Measurements from ENCODE around the gene TGFB1I1. TPM values are rescaled to one million over a fixed set of nuclear protein-coding genes. Genes with fewer than 3 reads are reported as not detected.
A peak's percentile ranks its signal among the peaks of the same experiment; 100 is the strongest.
"Not testable (repeated sequence)": the region's sequence is repeated elsewhere in the genome, so short reads cannot be mapped to it uniquely, and the experiment has no call there.

The TGFB1I1 gene
- total RNA-seq, 4 donors from 2014 or later = 16.1 to 33.7 (median 18.9) TPM

- ATAC-seq (ENCODE audit: low FRiP score) (no peak), DNase-seq (ENCODE audit: low spot score) (no peak)
- no peak for TF ChIP-seq CTCF (IDR thresholded peaks at IDR 0.05)
Observed at GRCh38 chr16:31501226-31501965, 29.4 kb downstream of the TGFB1I1 start.

DNA sequence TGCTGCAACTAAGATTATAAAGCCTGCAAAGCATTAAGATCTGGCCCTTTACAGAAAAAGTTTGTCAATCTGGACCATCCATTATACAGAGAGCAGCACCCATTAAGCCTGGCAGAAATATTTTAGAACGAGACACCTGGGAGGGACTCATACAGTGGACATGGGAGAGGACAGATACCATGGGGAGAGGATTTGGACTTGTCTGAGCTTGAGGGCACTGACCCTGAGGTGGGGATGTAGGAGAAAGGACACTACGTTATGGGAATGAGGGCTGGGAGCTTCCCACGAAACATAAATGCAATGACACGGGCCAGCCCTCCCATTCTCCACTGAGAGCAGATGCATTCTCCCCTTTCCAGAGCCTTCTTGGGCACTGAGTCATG lies 30.0 kb downstream of the TGFB1I1 start:
- no peak for DNase-seq (ENCODE audit: low spot score)
- TF ChIP-seq CTCF (IDR thresholded peaks at IDR 0.05) = no peak
- no peak for ATAC-seq (ENCODE audit: low FRiP score)

DNA sequence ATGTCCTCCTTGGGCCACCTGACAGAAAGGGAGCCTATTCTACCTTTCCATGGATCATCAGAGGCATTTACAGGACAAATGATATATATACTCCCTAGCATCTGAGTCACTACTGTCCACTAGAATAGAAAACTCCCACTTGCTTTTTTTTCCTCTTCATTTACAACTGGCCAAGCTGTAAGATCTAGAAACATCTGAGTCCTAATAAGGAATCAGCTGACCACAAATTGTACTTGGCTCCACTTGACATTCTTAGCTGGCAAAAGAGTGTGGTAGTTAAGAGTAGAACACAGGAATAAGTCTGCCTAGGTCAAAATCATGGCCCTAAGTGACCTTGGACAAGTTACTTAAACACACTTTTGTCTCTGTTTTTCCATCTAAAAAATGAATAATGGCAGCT lies 31.0 kb downstream of the TGFB1I1 start:
- ATAC-seq (ENCODE audit: low FRiP score) = no peak
- DNase-seq (ENCODE audit: low spot score) = no peak
- TF ChIP-seq CTCF (IDR thresholded peaks at IDR 0.05) = no peak

- DNase-seq (ENCODE audit: low spot score); ATAC-seq (ENCODE audit: low FRiP score): not testable (repeated sequence)
Observed at GRCh38 chr16:31503555-31503954, 31.6 kb downstream of the TGFB1I1 start.

DNA sequence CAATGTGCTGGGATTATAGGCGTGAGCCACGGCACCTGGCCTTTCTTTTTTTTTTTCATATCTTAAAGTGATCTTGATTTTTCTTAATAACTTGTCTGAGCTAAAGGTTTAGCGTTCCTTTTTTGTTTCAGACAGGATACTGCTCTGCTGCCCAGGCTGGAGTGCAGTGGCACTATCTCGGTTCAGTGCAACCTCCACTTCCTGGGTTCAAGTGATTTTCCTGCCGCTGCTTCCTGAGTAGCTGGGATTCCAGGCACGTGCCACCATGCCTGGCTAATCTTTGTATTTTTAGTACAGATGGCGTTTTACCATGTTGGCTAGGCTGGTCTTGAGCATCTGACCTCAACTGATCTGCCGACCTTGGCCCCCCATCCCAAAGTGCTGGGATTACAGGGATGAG lies 32.2 kb downstream of the TGFB1I1 start:
- DNase-seq (ENCODE audit: low spot score) (no peak), ATAC-seq (ENCODE audit: low FRiP score) (no peak)
- no peak for TF ChIP-seq CTCF (IDR thresholded peaks at IDR 0.05)

GRCh38 chr16:31505483-31505882 lies 33.5 kb downstream of the TGFB1I1 start:
- no peak for ATAC-seq (ENCODE audit: low FRiP score)
- DNase-seq (ENCODE audit: low spot score) = no peak
- TF ChIP-seq CTCF (IDR thresholded peaks at IDR 0.05) = no peak

- DNase-seq (ENCODE audit: low spot score) (no peak), ATAC-seq (ENCODE audit: low FRiP score) (peak; percentile 8)
- no peak for TF ChIP-seq CTCF (IDR thresholded peaks at IDR 0.05)
Observed at GRCh38 chr16:31507617-31507928, 35.6 kb downstream of the TGFB1I1 start.
